Measurements from ENCODE around the gene CHRNE.

- TF ChIP-seq EP300 (IDR thresholded peaks at IDR 0.05; ENCODE audit: borderline replicate concordance in 1 of 2, low read depth in 2 of 2, low read length in 2 of 2) (no peak), SRF (IDR thresholded peaks at IDR 0.05; ENCODE audit: low read depth, low read length) (no peak), EZH2 (IDR thresholded peaks at IDR 0.05; ENCODE audit: low read depth, low read length, severe bottlenecking) (no peak), JUND (IDR thresholded peaks at IDR 0.05; ENCODE audit: low read length) (no peak), CTCF (IDR thresholded peaks at IDR 0.05; ENCODE audit: control extremely low read depth in 1 of 3, insufficient read depth in 1 of 3, low read depth in 1 of 3, low read length in 3 of 3) (no peak), JUN (IDR thresholded peaks at IDR 0.05; ENCODE audit: low read depth, low read length) (no peak), CEBPB (IDR thresholded peaks at IDR 0.05; ENCODE audit: low read depth, low read length) (no peak), POLR2A (IDR thresholded peaks at IDR 0.05; ENCODE audit: control extremely low read depth in 1 of 2, low read depth in 2 of 2, low read length in 2 of 2) (no peak), MAFK (IDR thresholded peaks at IDR 0.05; ENCODE audit: low read depth, low read length) (no peak), KDM1A (IDR thresholded peaks at IDR 0.05; ENCODE audit: borderline replicate concordance, low read length) (no peak), RAD21 (IDR thresholded peaks at IDR 0.05 in 1 of 2, conservative IDR thresholded peaks at IDR 0.05 in 1 of 2; ENCODE audit: low read depth in 2 of 2, low read length in 2 of 2) (no peak), SUZ12 (IDR thresholded peaks at IDR 0.05; ENCODE audit: low read length) (no peak), GABPA (IDR thresholded peaks at IDR 0.05; ENCODE audit: borderline replicate concordance, insufficient read depth, low read length) (no peak), SP4 (IDR thresholded peaks at IDR 0.05; ENCODE audit: low read length) (no peak)
Measured at GRCh38 chr17:4859816-4860625, 42.9 kb downstream of the CHRNE start.

Data from H1 (cell line).